ENCODE data around the gene HILPDA. TPM values are rescaled to one million over a fixed set of nuclear protein-coding genes. Genes with fewer than 3 reads are reported as not detected.
A peak's percentile ranks its signal among the peaks of the same experiment; 100 is the strongest.

HILPDA gene
- total and polyA plus RNA-seq, 9 of the 15 experiments (the other 6 are each of a cell fraction or from before 2014, with no cell fraction given), result 8.3 to 71.8 (median 23.5) TPM

GRCh38 chr7:128408709-128409595, 46.7 kb upstream of the HILPDA start (continued):
- TF ChIP-seq KLF13 (tag; IDR thresholded peaks at IDR 0.05; ENCODE audit: borderline replicate concordance, low read depth) (no peak), FOXJ2 (tag; IDR thresholded peaks at IDR 0.05) (no peak), ZNF655 (CRISPR knock-in tag; IDR thresholded peaks at IDR 0.05) (no peak), ZNF512 (tag; IDR thresholded peaks at IDR 0.05) (no peak), FOXO4 (CRISPR knock-in tag; IDR thresholded peaks at IDR 0.05) (no peak), ZNF449 (CRISPR knock-in tag; IDR thresholded peaks at IDR 0.05) (no peak), BDP1 (IDR thresholded peaks at IDR 0.05; ENCODE audit: insufficient read depth, insufficient read length) (no peak), ARID2 (IDR thresholded peaks at IDR 0.05) (no peak), HNRNPK (IDR thresholded peaks at IDR 0.05; ENCODE audit: low read depth, low read length, poor library complexity, severe bottlenecking) (no peak), ZNF830 (CRISPR knock-in tag; IDR thresholded peaks at IDR 0.05) (0 out of 2 replicates have a peak, but pooled peaks have one; percentile 6), ZNF780A (CRISPR knock-in tag; IDR thresholded peaks at IDR 0.05) (no peak), TARDBP (IDR thresholded peaks at IDR 0.05) (no peak), ZBTB8A (IDR thresholded peaks at IDR 0.05; ENCODE audit: partially characterized antibody) (no peak), PRMT5 (CRISPR knock-in tag; IDR thresholded peaks at IDR 0.05) (no peak), MIER1 (IDR thresholded peaks at IDR 0.05; ENCODE audit: low read depth) (peak; percentile 59; the same call in 1 of the 2 replicates), BRD4 (IDR thresholded peaks at IDR 0.05) (no peak), ZNF239 (CRISPR knock-in tag; IDR thresholded peaks at IDR 0.05) (no peak)
- TF ChIP-seq, protein P1, sequence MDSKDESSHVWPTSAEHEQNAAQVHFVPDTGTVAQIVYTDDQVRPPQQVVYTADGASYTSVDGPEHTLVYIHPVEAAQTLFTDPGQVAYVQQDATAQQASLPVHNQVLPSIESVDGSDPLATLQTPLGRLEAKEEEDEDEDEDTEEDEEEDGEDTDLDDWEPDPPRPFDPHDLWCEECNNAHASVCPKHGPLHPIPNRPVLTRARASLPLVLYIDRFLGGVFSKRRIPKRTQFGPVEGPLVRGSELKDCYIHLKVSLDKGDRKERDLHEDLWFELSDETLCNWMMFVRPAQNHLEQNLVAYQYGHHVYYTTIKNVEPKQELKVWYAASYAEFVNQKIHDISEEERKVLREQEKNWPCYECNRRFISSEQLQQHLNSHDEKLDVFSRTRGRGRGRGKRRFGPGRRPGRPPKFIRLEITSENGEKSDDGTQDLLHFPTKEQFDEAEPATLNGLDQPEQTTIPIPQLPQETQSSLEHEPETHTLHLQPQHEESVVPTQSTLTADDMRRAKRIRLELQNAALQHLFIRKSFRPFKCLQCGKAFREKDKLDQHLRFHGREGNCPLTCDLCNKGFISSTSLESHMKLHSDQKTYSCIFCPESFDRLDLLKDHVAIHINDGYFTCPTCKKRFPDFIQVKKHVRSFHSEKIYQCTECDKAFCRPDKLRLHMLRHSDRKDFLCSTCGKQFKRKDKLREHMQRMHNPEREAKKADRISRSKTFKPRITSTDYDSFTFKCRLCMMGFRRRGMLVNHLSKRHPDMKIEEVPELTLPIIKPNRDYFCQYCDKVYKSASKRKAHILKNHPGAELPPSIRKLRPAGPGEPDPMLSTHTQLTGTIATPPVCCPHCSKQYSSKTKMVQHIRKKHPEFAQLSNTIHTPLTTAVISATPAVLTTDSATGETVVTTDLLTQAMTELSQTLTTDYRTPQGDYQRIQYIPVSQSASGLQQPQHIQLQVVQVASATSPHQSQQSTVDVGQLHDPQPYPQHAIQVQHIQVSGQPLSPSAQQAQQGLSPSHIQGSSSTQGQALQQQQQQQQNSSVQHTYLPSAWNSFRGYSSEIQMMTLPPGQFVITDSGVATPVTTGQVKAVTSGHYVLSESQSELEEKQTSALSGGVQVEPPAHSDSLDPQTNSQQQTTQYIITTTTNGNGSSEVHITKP (IDR thresholded peaks at IDR 0.05; ENCODE audit: partially characterized antibody), result peak; percentile 30

Data from K562 (cell line).